ENCODE results near the gene GCC1. TPM values are rescaled to one million over a fixed set of nuclear protein-coding genes. Genes with fewer than 3 reads are reported as not detected.
"Not testable (repeated sequence)": the region's sequence is repeated elsewhere in the genome, so short reads cannot be mapped to it uniquely, and the experiment has no call there.

GCC1 gene
- polyA plus RNA-seq, 5 donors = 10.2 to 14.2 (median 11.6) TPM

DNA sequence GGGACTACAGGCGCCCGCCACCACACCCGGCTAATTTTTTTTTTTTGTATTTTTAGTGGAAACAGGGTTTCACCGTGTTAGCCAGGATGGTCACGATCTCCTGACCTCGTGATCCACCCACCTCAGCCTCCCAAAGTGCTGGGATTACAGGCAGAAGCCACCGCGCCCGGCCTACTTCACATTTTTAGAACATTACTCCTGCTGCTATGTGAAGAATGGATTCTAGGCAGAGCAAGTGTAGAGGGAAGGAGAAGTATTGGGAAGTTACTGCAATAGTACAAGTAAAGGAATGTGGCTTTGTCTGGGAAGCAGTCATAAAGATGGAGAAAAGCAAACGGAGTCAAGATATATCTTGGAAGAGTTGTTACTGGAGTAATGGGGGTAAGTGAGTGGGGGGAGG lies 44.9 kb downstream of the GCC1 start:
- DNase-seq = not testable (repeated sequence)

DNA sequence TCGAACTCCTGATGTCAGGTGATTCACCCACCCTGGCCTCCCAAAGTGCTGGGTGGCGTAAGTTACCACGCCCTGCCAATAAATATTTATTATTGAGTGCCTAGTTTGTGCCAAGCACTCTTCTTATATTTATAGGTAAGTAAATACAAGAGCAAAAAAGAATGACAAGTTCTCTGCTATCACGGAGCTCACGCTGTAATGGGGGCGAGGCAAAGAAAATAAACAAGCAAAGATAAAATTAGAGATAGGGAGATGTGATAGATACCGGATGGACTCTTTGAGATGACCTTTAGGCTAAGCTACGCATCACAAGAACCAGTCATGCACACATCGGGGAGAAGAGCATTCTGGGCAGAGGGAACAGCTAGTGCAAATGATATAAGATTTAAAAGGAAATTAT lies 46.3 kb downstream of the GCC1 start:
- DNase-seq = no peak

- no peak for DNase-seq
These were observed 48.7 kb downstream of the GCC1 start for GRCh38 chr7:127536741-127537140.

DNA sequence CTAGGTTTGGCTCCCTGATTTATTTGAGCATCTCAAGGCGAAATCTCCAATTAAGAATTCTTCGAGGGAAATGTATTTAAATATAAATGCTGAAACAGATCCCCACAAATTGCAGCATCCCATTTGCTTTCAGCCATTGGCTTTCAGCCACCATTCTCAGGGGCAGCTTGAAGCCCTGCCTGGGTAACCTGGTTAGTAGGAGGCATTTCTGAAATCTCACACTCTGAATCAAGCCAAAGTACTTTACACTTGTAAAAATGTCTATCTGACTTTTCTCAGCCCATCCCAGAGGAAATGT lies 49.1 kb downstream of the GCC1 start:
- DNase-seq = no peak

- no peak for DNase-seq
These were observed 49.6 kb downstream of the GCC1 start for GRCh38 chr7:127535546-127536393.

- no peak for DNase-seq
These were observed 50.8 kb downstream of the GCC1 start for GRCh38 chr7:127534636-127535035.

DNA sequence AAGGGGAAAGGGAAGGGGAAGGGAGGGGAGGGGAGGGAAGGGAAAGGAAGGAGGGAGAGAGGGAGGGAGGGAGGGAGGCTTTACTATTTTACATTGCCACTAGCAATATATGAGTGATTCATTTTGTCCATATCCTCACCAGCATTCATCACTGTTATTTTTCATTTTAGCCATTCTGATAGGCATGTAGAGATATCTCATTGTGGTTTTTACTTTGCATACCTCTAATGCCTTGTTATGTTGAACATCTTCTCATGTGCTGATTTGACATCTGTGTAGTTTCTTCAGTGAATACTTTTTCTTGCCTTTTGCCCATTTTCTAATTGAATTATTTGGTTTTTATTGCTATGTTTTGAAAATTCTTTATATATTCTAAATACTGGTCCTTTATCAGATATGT lies 52.7 kb downstream of the GCC1 start:
- DNase-seq = no peak

DNA sequence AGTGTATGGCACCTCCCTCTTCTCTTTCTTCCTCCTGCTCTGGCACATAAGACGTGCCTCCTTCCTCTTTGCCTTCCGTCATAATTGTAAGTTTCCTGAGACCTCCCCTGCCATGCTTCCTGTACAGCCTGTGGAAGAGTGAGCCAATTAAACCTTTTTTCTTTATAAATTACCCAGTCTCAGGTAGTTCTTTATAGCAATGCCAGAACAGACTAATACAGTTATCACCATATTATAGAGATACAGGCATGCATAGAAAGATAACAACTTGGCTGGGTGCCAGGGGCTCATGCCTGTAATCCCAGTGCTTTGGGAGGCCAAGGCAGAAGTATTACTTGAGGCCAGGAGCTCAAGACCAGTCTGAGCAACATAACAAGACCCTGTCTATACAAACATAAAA lies 53.2 kb downstream of the GCC1 start:
- DNase-seq = no peak

Other genes starting within 250 kb of the GCC1 start
- 10 to 100 TPM; 16.9 to 23.4 (median 20.3) TPM for gene ZNF800, start 192.9 kb downstream of the GCC1 start, polyA plus RNA-seq (ENCODE audit: insufficient read depth in 1 of 5, insufficient read length in 5 of 5, low replicate concordance in 1 of 5)
- 100 to 1,000 TPM; 178 to 266 (median 194) TPM for gene ARF5, start 2.8 kb upstream of the GCC1 start, polyA plus RNA-seq (ENCODE audit: insufficient read depth in 1 of 5, insufficient read length in 5 of 5, low replicate concordance in 1 of 5)
- gene FSCN3, start 8.1 kb upstream of the GCC1 start, polyA plus RNA-seq (ENCODE audit: insufficient read depth in 1 of 5, insufficient read length in 5 of 5, low replicate concordance in 1 of 5) = under 1 TPM; 0.33 to 0.58 (median 0.44) TPM
- not detected for gene PAX4, start 32.5 kb upstream of the GCC1 start, polyA plus RNA-seq (ENCODE audit: insufficient read depth in 1 of 5, insufficient read length in 5 of 5, low replicate concordance in 1 of 5)
- gene SND1, start 66.6 kb upstream of the GCC1 start, polyA plus RNA-seq (ENCODE audit: insufficient read depth in 1 of 5, insufficient read length in 5 of 5, low replicate concordance in 1 of 5) = 100 to 1,000 TPM; 117 to 170 (median 151) TPM

All from right lung (tissue), 5 donors.